H1 (cell line): ENCODE data around the gene GSTO1. TPM values are rescaled to one million over a fixed set of nuclear protein-coding genes. Genes with fewer than 3 reads are reported as not detected.

Source experiments
- CBX8 ChIP-seq: fragments of 300-800, 300-1000 bp; sonication (generic); IDR thresholded peaks from 2 replicates; pipeline ENCODE4 v1.7.1; 2016; ENCODE audit warnings: low read depth, low read length, borderline replicate concordance
- RNF2 ChIP-seq: fragments of 200-900, 300-1000 bp; sonication (generic); IDR thresholded peaks from 2 replicates; pipeline ENCODE4 v1.7.1; 2016; ENCODE audit warnings: borderline replicate concordance, low read depth, mild to moderate bottlenecking, antibody characterized with exemption, low read length; ENCODE audit not compliant: poor library complexity, severe bottlenecking; ENCODE audit errors: missing control alignments
- SAP30 ChIP-seq: fragments of 300-600 bp; sonication (generic); IDR thresholded peaks from 2 replicates; pipeline ENCODE4 v1.7.1; 2012; ENCODE audit warnings: low read length, moderate library complexity, mild to moderate bottlenecking, inconsistent platforms; ENCODE audit not compliant: insufficient read depth, insufficient replicate concordance
- SP4 ChIP-seq: IDR thresholded peaks from 2 replicates; pipeline ENCODE4 v1.6.1; 2012; ENCODE audit warnings: low read length, inconsistent platforms
- polyA plus RNA-seq, 7 experiments: library from polyadenylated mRNA; depleted of rRNA in 3 of 7; stranded (reverse) in 5 of 7; unstranded in 2 of 7; fragments of >200 nt in 5 of 7; fragments of 200-250 nt in 2 of 7; gene quantifications; 1 replicate in 5 of 7; 2 replicates in 1 of 7; 4 replicates in 1 of 7; pipeline versions ENCODE4 v1.2.1 to v1.2.3, GENCODE V29; 2011 to 2013; ENCODE audit warnings: missing spikeins in 2 of 7, mixed read lengths in 2 of 7
- total RNA-seq: library from RNA; stranded (reverse); fragmentation: NEBNext Ultra II Directional; extraction: Animal tissue kit (Norgen Biotek cat#: 25700); gene quantifications from 2 replicates; pipeline ENCODE4 v1.2.1, GENCODE V29; 2021
- TF ChIP-seq, protein P1 (sequence below): IDR thresholded peaks from 2 replicates; pipeline ENCODE4 v1.6.1; 2011; ENCODE audit warnings: low read depth, mild to moderate bottlenecking, low read length; ENCODE audit not compliant: insufficient read depth
- TF ChIP-seq, protein P2 (sequence below): IDR thresholded peaks from 2 replicates; pipeline ENCODE4 v1.6.1; 2012; ENCODE audit warnings: inconsistent platforms

Gene GSTO1
- total and polyA plus RNA-seq, 2 of the 8 experiments (the other 6 are each of a cell fraction or from before 2014, with no cell fraction given): 22.4 to 32.5 TPM

DNA sequence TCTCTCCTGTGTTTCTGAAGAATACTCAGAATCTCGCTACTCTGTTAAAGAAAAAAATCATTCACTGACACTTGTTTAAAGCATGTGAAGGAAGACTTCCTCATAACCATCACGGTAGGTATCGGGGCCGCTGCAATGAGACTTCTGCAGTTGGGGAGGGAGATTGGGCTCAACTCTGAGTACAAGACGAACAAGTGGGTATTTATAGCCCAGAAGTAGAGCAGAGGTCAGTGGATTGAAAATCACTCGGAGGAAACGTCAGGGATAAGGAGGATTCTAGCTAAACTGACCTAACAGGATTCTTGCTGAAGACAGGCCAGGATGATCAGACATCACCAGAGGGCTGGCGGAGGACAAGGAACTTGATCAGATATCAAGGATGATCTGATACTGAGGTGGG is 50.2 kb downstream of the GSTO1 start (continued):
- TF ChIP-seq RNF2: no peak
- TF ChIP-seq, protein P1, sequence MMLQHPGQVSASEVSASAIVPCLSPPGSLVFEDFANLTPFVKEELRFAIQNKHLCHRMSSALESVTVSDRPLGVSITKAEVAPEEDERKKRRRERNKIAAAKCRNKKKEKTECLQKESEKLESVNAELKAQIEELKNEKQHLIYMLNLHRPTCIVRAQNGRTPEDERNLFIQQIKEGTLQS: no peak
- no peak for TF ChIP-seq CBX8
- TF ChIP-seq, protein P2, sequence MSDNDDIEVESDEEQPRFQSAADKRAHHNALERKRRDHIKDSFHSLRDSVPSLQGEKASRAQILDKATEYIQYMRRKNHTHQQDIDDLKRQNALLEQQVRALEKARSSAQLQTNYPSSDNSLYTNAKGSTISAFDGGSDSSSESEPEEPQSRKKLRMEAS: no peak
- TF ChIP-seq SP4: no peak
- TF ChIP-seq SAP30: no peak
